GM12878 (cell line): Measurements from ENCODE around the gene SEL1L2. TPM values are rescaled to one million over a fixed set of nuclear protein-coding genes. Genes with fewer than 3 reads are reported as not detected.

Experiments used
- ATAC-seq: fragments of 200-7000 bp; cut with Tn5 transposase; 3 replicates; pipeline ENCODE4 v1.9.1; 2020; ENCODE audit warnings: mild to moderate bottlenecking, moderate library complexity
- BruUV-seq: library from RNA; stranded (reverse); fragments of 400-500 nt; replicated peaks from 2 replicates; lab custom pipeline; 2021; lab: Mats Ljungman, UMichigan
- CTCF ChIA-PET: fragments of 300-600 bp; sonication (Branson Sonifier 250); formaldehyde crosslinking; extraction: SDS; loops from one replicate; lab custom pipeline; 2021; ENCODE audit warnings: inconsistent platforms; lab: Yijun Ruan, JAX
- POLR2A ChIA-PET: fragments of 350-600 bp; formaldehyde crosslinking; extraction: SDS; loops from one replicate; lab custom pipeline; 2021; ENCODE audit warnings: inconsistent platforms; lab: Charles Lee
- RAD21 ChIA-PET: fragments of 300-600 bp; sonication (Branson Sonifier 250); formaldehyde crosslinking; loops from one replicate; lab custom pipeline; 2023; ENCODE audit warnings: antibody characterized with exemption; ENCODE audit not compliant: unreplicated experiment; lab: Charles Lee
- SMC1A ChIA-PET: fragments of 300-600 bp; sonication (Branson Sonifier 250); formaldehyde crosslinking; loops from one replicate; lab custom pipeline; 2023; ENCODE audit not compliant: unreplicated experiment, uncharacterized antibody; lab: Charles Lee
- DNase-seq: peaks from one replicate; pipeline ENCODE4 v3.0.0-alpha.2; 2011; ENCODE audit warnings: low read depth, low spot score
- FAIRE-seq: peaks from 3 replicates; lab custom pipeline; 2011; peaks lifted over from hg19 to GRCh38; lab: Jason Lieb, UNC
- H2AFZ ChIP-seq: 2 replicates; pipeline ENCODE4 v1.6.0; 2011; ENCODE audit warnings: low read depth, low read length, control low read depth; ENCODE audit not compliant: control insufficient read depth
- H3K27ac ChIP-seq: 2 replicates; pipeline ENCODE4 v1.5.1; 2011; ENCODE audit warnings: control low read depth; ENCODE audit not compliant: control insufficient read depth, insufficient read depth
- H3K27me3 ChIP-seq, 2 experiments: replicated peaks in 1 of 2; 2 replicates each; pipeline versions ENCODE4 v1.6.0 to v1.6.1; 2011; ENCODE audit warnings: low read length in 1 of 2; ENCODE audit not compliant: control insufficient read depth in 2 of 2, insufficient read depth in 2 of 2
- H3K36me3 ChIP-seq, 2 experiments: 2 replicates each; pipeline ENCODE4 v1.5.1; 2011; ENCODE audit warnings: low read length in 1 of 2; ENCODE audit not compliant: control insufficient read depth in 2 of 2, insufficient read depth in 2 of 2
- H3K4me1 ChIP-seq: 2 replicates; pipeline ENCODE4 v1.6.1; 2011; ENCODE audit warnings: mild to moderate bottlenecking, low read length, moderate library complexity, mixed read lengths; ENCODE audit not compliant: control insufficient read depth, insufficient read depth
- H3K4me2 ChIP-seq: 2 replicates; pipeline ENCODE4 v1.6.0; 2011; ENCODE audit warnings: control low read depth; ENCODE audit not compliant: control insufficient read depth, insufficient read depth
- H3K4me3 ChIP-seq: fragments of 200-600 bp; sonication (generic); 2 replicates; pipeline ENCODE4 v1.5.1; 2016
- H3K79me2 ChIP-seq: 2 replicates; pipeline ENCODE4 v1.6.0; 2011; ENCODE audit warnings: low read length; ENCODE audit not compliant: control insufficient read depth, insufficient read depth
- H3K9ac ChIP-seq: 2 replicates; pipeline ENCODE4 v1.8.0; 2011; ENCODE audit warnings: low read length, control low read depth, mixed read lengths; ENCODE audit not compliant: control insufficient read depth, insufficient read depth
- H3K9me3 ChIP-seq: replicated peaks from 3 replicates; pipeline ENCODE4 v1.5.1; 2011; ENCODE audit warnings: mild to moderate bottlenecking, low read length; ENCODE audit not compliant: control insufficient read depth, insufficient read depth
- H4K20me1 ChIP-seq: 2 replicates; pipeline ENCODE4 v1.6.0; 2011; ENCODE audit not compliant: control insufficient read depth, insufficient read depth
- ASH2L ChIP-seq: fragments of 300-600, 200-600 bp; sonication (generic); IDR thresholded peaks from 2 replicates; pipeline ENCODE4 v1.6.1; 2017; ENCODE audit warnings: low read depth, mild to moderate bottlenecking, borderline replicate concordance
- BACH1 ChIP-seq: fragments of 450-650 bp; IDR thresholded peaks from 2 replicates; pipeline ENCODE4 v1.6.1; 2017; ENCODE audit warnings: mild to moderate bottlenecking, borderline replicate concordance
- E2F8 ChIP-seq: fragments of 450-650 bp; IDR thresholded peaks from 2 replicates; pipeline ENCODE4 v1.6.1; 2018; ENCODE audit warnings: mild to moderate bottlenecking, low read depth, moderate library complexity; ENCODE audit not compliant: partially characterized antibody
- ETV6 ChIP-seq, 2 experiments: fragments of 450-650 bp in 1 of 2; IDR thresholded peaks in 1 of 2; conservative IDR thresholded peaks in 1 of 2; 2 replicates each; pipeline ENCODE4 v1.6.1; 2014; ENCODE audit warnings: antibody characterized with exemption in 1 of 2, borderline replicate concordance in 1 of 2, low read depth in 1 of 2, mild to moderate bottlenecking in 1 of 2, moderate library complexity in 1 of 2
- KDM1A ChIP-seq: fragments of 200-600 bp; sonication (generic); IDR thresholded peaks from 2 replicates; pipeline ENCODE4 v1.6.1; 2016; ENCODE audit warnings: borderline replicate concordance
- PAX5 ChIP-seq: IDR thresholded peaks from 2 replicates; pipeline ENCODE4 v1.6.1; 2011; ENCODE audit warnings: low read depth, low read length, borderline replicate concordance
- PAX8 ChIP-seq: fragments of 450-650 bp; IDR thresholded peaks from 2 replicates; pipeline ENCODE4 v1.6.1; 2017; ENCODE audit warnings: mild to moderate bottlenecking, moderate library complexity
- RBBP5 ChIP-seq: fragments of 200-600 bp; sonication (generic); conservative IDR thresholded peaks from 2 replicates; pipeline ENCODE4 v1.6.1; 2016
- SREBF1 ChIP-seq: IDR thresholded peaks from 2 replicates; pipeline ENCODE4 v1.6.1; 2012; ENCODE audit warnings: mild to moderate bottlenecking, low read length
- TCF12 ChIP-seq: IDR thresholded peaks from 2 replicates; pipeline ENCODE4 v1.6.1; 2011; ENCODE audit warnings: low read depth, mild to moderate bottlenecking, low read length
- YY1 ChIP-seq: IDR thresholded peaks from 2 replicates; pipeline ENCODE4 v1.6.1; 2011; ENCODE audit warnings: low read depth, mild to moderate bottlenecking, low read length
- WGBS: methylation state at CpG from one replicate; pipeline ENCODE4 v1.1.6; 2016; ENCODE audit warnings: low lambda C conversion rate; ENCODE audit not compliant: insufficient replicate concordance, insufficient coverage; ENCODE audit errors: missing lambda C conversion rate; 5-methylcytosine and 5-hydroxymethylcytosine counted together
- in situ Hi-C: fragments of 300-500 bp; cut with MboI; formaldehyde crosslinking; loops from 9 replicates; pipeline ENCODE4 v1.14.3; 2018; ENCODE audit warnings: mixed read lengths
- intact Hi-C: fragments of 100-400 bp; cut with micrococcal nuclease; formaldehyde crosslinking; loops from one replicate; pipeline ENCODE4 v1.14.2; 2022; ENCODE audit not compliant: unreplicated experiment
- polyA plus RNA-seq, 11 experiments: library from polyadenylated mRNA; depleted of rRNA in 4 of 11; unstranded in 6 of 11; stranded (reverse) in 5 of 11; fragments of >200 nt; fragmentation: Nextera tagmentation in 4 of 11; fragmentation: Illumina TruSeq in 1 of 11; extraction: Ambion mirVana in 4 of 11; extraction: Trizol in 1 of 11; gene quantifications; 1 replicate in 1 of 11; 2 replicates in 10 of 11; pipeline versions ENCODE4 v1.2.1 to v1.2.3, GENCODE V29; 2011 to 2016; ENCODE audit warnings: inconsistent platforms in 2 of 11, missing spikeins in 2 of 11, low read depth in 1 of 11
- total RNA-seq, 4 experiments: library from RNA; depleted of rRNA in 3 of 4; stranded (reverse); fragments of >200 nt in 3 of 4; fragmentation: Illumina TruSeq in 1 of 4; extraction: Trizol in 1 of 4; gene quantifications; 2 replicates each; pipeline versions ENCODE4 v1.2.1 to v1.2.3, GENCODE V29; 2013 to 2021

The SEL1L2 gene
- total and polyA plus RNA-seq, 10 of the 15 experiments (the other 5 are each of a cell fraction or from before 2014, with no cell fraction given) = not detected

DNA sequence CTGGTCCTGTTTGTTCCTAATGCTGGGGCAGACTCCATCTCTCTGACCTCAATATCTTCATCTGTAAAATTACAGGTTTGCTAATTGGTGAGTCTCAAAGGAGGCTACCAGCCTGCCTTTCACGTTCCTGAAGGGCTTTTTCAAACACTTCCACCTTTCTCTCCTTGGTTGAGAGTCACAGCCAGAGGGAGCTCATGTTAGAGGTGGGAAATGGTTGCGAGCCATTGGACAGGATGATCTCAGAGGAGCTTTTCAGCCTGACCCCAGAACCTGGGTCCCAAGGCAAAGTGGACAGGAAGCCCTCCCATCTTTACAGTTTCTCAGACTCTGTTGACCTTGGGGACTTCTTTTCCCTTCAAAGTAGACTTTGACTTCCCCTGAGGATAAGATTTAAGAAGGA is 168.0 kb downstream of the SEL1L2 start:
- ChIA-PET POLR2A (no interaction called here), SMC1A (no interaction called here), CTCF (interaction anchor here (1.6 to 5.1 kb wide), 2 partner anchors 8 to 231 kb away, joined by 5 to 61 read pairs; no protein-coding TSS in a partner anchor), RAD21 (no interaction called here)
- no peak overlapping the region for H3K4me2 ChIP-seq
- in situ Hi-C loops (loop anchor here (5.0 kb wide), 1 partner anchor 240 kb away; no protein-coding TSS in a partner anchor), intact Hi-C loops (loop anchor here (5.0 kb wide), 1 partner anchor 130 kb away; no protein-coding TSS in a partner anchor)
- no peaks in the 10 kb centered on the region for H3K79me2 ChIP-seq
- DNase-seq = no peak
- no peak overlapping the region for H3K9ac ChIP-seq
- ATAC-seq = no peak
- H3K4me1 ChIP-seq = no peaks in the 10 kb centered on the region
- H3K9me3 ChIP-seq = no peaks in the 10 kb centered on the region
- WGBS = 56% methylated on average over 2 of the region's 2 CpGs
- H3K36me3 ChIP-seq = peaks cover 0 to 3% of the 10 kb centered on the region in 2 experiments; a peak in 2 of 4 replicates
- no peak for FAIRE-seq
- no peaks in the 10 kb centered on the region for H3K27me3 ChIP-seq
- no peak overlapping the region for H3K4me3 ChIP-seq
- no TSS peak for BruUV-seq
- no peak for TF ChIP-seq SREBF1
- H3K27ac ChIP-seq = no peak overlapping the region
- H2AFZ ChIP-seq = no peak overlapping the region
- no peaks in the 10 kb centered on the region for H4K20me1 ChIP-seq

- no peaks in the 10 kb centered on the region for H3K4me1 ChIP-seq
- in situ Hi-C loops = loop anchor here (5.0 kb wide), 1 partner anchor 240 kb away; no protein-coding TSS in a partner anchor
- no TSS peak for BruUV-seq
- H3K27ac ChIP-seq = no peak overlapping the region
- ChIA-PET SMC1A (interaction anchor here (1.2 kb wide), 1 partner anchor 225 kb away, joined by 3 read pairs; no protein-coding TSS in a partner anchor), POLR2A (no interaction called here), RAD21 (no interaction called here), CTCF (interaction anchor here (1.6 to 5.1 kb wide), 3 partner anchors 8 to 239 kb away, joined by 5 to 61 read pairs (median 20); no protein-coding TSS in a partner anchor)
- no peak overlapping the region for H2AFZ ChIP-seq
- H3K9me3 ChIP-seq = no peaks in the 10 kb centered on the region
- 93% methylated on average over 7 of the region's 7 CpGs for WGBS
- FAIRE-seq (no peak), ATAC-seq (no peak), DNase-seq (no peak)
- H3K79me2 ChIP-seq = no peaks in the 10 kb centered on the region
- H3K27me3 ChIP-seq = no peaks in the 10 kb centered on the region
- H4K20me1 ChIP-seq = no peaks in the 10 kb centered on the region
- H3K4me2 ChIP-seq = no peak overlapping the region
- intact Hi-C loops = loop anchor here (5.0 kb wide), 1 partner anchor 130 kb away; no protein-coding TSS in a partner anchor
- H3K36me3 ChIP-seq = peaks cover 0 to 3% of the 10 kb centered on the region in 2 experiments; a peak in 2 of 4 replicates
- H3K9ac ChIP-seq = no peak overlapping the region
- H3K4me3 ChIP-seq = no peak overlapping the region
- TF ChIP-seq E2F8 = no peak
- TF ChIP-seq PAX8 = no peak
- TF ChIP-seq BACH1 = no peak
- no peak for TF ChIP-seq ETV6 (conservative IDR thresholded peaks at IDR 0.05 in 1 of 2, IDR thresholded peaks at IDR 0.05 in 1 of 2; ENCODE audit: borderline replicate concordance in 1 of 2, low read depth in 1 of 2)
- TF ChIP-seq KDM1A = no peak
- no peak for TF ChIP-seq PAX5
- TF ChIP-seq RBBP5 = no peak
- TF ChIP-seq ASH2L = no peak
- no peak for TF ChIP-seq TCF12
- TF ChIP-seq YY1 = no peak
These were observed 168.5 kb downstream of the SEL1L2 start for GRCh38 chr20:13821876-13822275.
